Neural cell (in vitro differentiated cells): ENCODE results near the gene SHC2. TPM values are rescaled to one million over a fixed set of nuclear protein-coding genes. Genes with fewer than 3 reads are reported as not detected.

Experiments used
- H2AFZ ChIP-seq: fragments of 200-600, 300-800 bp; sonication (generic), shearing (Covaris generic); 2 replicates; pipeline ENCODE4 v1.6.0; 2014; ENCODE audit warnings: low read depth, mild to moderate bottlenecking, antibody characterized with exemption, low read length, moderate library complexity
- H3F3A ChIP-seq: fragments of 200-600 bp; shearing (Covaris generic); 2 replicates; pipeline ENCODE4 v1.6.1; 2016; ENCODE audit warnings: mild to moderate bottlenecking, moderate library complexity, mixed read lengths, antibody characterized with exemption, low read length; ENCODE audit not compliant: insufficient read depth, poor library complexity, severe bottlenecking
- H3K27ac ChIP-seq: fragments of 200-600, 300-800 bp; sonication (generic), shearing (Covaris generic); 2 replicates; pipeline ENCODE4 v1.5.1; 2014; ENCODE audit warnings: mild to moderate bottlenecking, low read length, moderate library complexity
- H3K27me3 ChIP-seq: fragments of 300-800, 200-600 bp; sonication (generic), shearing (Covaris generic); 2 replicates; pipeline ENCODE4 v1.6.0; 2014; ENCODE audit warnings: mild to moderate bottlenecking, low read depth, low read length, moderate library complexity; ENCODE audit not compliant: insufficient read depth
- H3K36me3 ChIP-seq: fragments of 300-800, 200-600 bp; sonication (generic), shearing (Covaris generic); 2 replicates; pipeline ENCODE4 v1.5.1; 2014; ENCODE audit warnings: mild to moderate bottlenecking, antibody characterized with exemption, low read length, moderate library complexity; ENCODE audit not compliant: insufficient read depth
- H3K4me2 ChIP-seq: fragments of 300-800, 200-600 bp; sonication (generic), shearing (Covaris generic); 2 replicates; pipeline ENCODE4 v1.6.0; 2014; ENCODE audit warnings: mild to moderate bottlenecking, low read length
- H3K4me3 ChIP-seq: fragments of 300-800, 200-600 bp; sonication (generic), shearing (Covaris generic); 2 replicates; pipeline ENCODE4 v1.5.1; 2014; ENCODE audit warnings: mild to moderate bottlenecking, low read length, moderate library complexity
- H3K79me2 ChIP-seq: fragments of 200-600 bp; shearing (Covaris generic); replicated peaks from 2 replicates; pipeline ENCODE4 v1.6.0; 2014; ENCODE audit warnings: mild to moderate bottlenecking, low read length, moderate library complexity; ENCODE audit not compliant: insufficient read depth
- H3K9ac ChIP-seq: fragments of 300-800, 200-600 bp; sonication (generic), shearing (Covaris generic); 2 replicates; pipeline ENCODE4 v1.6.1; 2016; ENCODE audit warnings: mild to moderate bottlenecking, low read length, mixed read lengths
- H3K9me2 ChIP-seq: fragments of 200-600 bp; shearing (Covaris generic); 2 replicates; pipeline ENCODE4 v1.6.1; 2016; ENCODE audit warnings: mild to moderate bottlenecking, low read length, mixed read lengths; ENCODE audit not compliant: insufficient read depth
- H3K9me3 ChIP-seq: fragments of 200-600, 300-800 bp; sonication (generic), shearing (Covaris generic); 2 replicates; pipeline ENCODE4 v1.6.1; 2016; ENCODE audit warnings: mild to moderate bottlenecking, mixed run types, low read length, moderate library complexity, mixed read lengths
- H4K20me1 ChIP-seq: fragments of 200-600 bp; shearing (Covaris generic); 2 replicates; pipeline ENCODE4 v1.6.1; 2016; ENCODE audit warnings: mild to moderate bottlenecking, mixed run types; ENCODE audit not compliant: insufficient read depth
- CTCF ChIP-seq: fragments of 450-650 bp; IDR thresholded peaks from 2 replicates; pipeline ENCODE4 v1.5.1; 2014; ENCODE audit warnings: antibody characterized with exemption, mild to moderate bottlenecking, moderate library complexity; ENCODE audit not compliant: poor library complexity, severe bottlenecking
- EP300 ChIP-seq: fragments of 450-650 bp; conservative IDR thresholded peaks from 2 replicates; pipeline ENCODE4 v1.6.1; 2014; ENCODE audit warnings: antibody characterized with exemption, mild to moderate bottlenecking, moderate library complexity; ENCODE audit not compliant: poor library complexity, severe bottlenecking
- EZH2 ChIP-seq: fragments of 200-600, 300-800 bp; shearing (Covaris generic), sonication (generic); IDR thresholded peaks from 2 replicates; pipeline ENCODE4 v1.6.1; 2014; ENCODE audit warnings: antibody characterized with exemption, low read length, borderline replicate concordance, mild to moderate bottlenecking; ENCODE audit not compliant: insufficient read depth, poor library complexity, severe bottlenecking
- MXI1 ChIP-seq: fragments of 450-650 bp; conservative IDR thresholded peaks from 2 replicates; pipeline ENCODE4 v1.6.1; 2014; ENCODE audit warnings: antibody characterized with exemption, mild to moderate bottlenecking; ENCODE audit not compliant: poor library complexity, severe bottlenecking
- POLR2AphosphoS5 ChIP-seq: IDR thresholded peaks from 2 replicates; pipeline ENCODE4 v1.6.1; 2012
- RAD21 ChIP-seq: fragments of 450-650 bp; conservative IDR thresholded peaks from 2 replicates; pipeline ENCODE4 v1.6.1; 2014; ENCODE audit warnings: antibody characterized with exemption, mild to moderate bottlenecking, moderate library complexity
- REST ChIP-seq: IDR thresholded peaks from 2 replicates; pipeline ENCODE4 v1.6.1; 2012; ENCODE audit warnings: borderline replicate concordance
- SMC3 ChIP-seq: fragments of 450-650 bp; conservative IDR thresholded peaks from 2 replicates; pipeline ENCODE4 v1.6.1; 2014; ENCODE audit warnings: antibody characterized with exemption, mild to moderate bottlenecking, moderate library complexity; ENCODE audit not compliant: poor library complexity
- TAF1 ChIP-seq: IDR thresholded peaks from 2 replicates; pipeline ENCODE4 v1.6.1; 2012; ENCODE audit warnings: low read depth
- polyA plus RNA-seq: library from polyadenylated mRNA; depleted of rRNA; stranded (reverse); fragments of >200 nt; gene quantifications from 2 replicates; pipeline ENCODE4 v1.2.3, GENCODE V29; 2014

SHC2 gene
- polyA plus RNA-seq, 1 donor from 2014 or later: 75.8 TPM

DNA sequence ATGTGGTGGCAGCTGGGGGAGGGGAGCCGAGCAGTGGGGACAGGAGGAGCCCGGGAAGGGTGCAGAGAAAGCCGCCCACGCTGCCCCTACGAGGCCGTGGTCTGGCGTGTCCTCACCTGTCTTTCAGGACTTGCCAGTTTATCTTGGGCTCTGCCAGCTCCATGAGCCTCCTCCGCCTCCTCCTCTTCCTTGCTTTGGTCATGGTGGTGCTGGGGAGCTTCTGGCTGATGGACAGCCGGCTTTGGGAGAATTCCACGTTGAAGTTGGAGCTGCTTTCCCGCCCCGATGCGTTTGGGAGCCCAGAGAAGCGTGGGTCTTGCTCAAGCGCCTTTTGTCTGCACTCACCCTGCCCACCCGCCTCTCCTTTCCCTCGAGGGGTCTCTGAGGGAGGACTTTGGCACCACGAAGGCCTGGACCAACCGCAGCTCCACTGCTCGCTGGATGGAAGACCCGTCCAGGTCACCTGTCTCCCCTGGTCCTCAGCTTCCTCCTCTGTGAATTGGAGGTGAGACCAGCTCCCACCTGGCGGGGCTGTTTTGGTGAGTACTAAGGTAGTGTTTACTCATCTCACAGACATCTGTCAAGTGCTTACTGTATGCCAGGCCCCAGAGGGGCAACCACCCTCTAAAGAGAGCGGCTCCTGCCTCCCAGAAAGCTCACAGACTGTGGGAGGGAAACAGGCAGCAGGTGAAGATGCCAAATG is 86.5 kb downstream of the SHC2 start:
- Histone ChIP-seq H3K9me2 (no peaks in the 10 kb centered on the region), H3K9ac (no peak overlapping the region), H3K4me3 (no peak overlapping the region), H3K36me3 (no peaks in the 10 kb centered on the region), H2AFZ (no peak overlapping the region), H3K27ac (no peak overlapping the region), H3K27me3 (no peaks in the 10 kb centered on the region), H3K9me3 (no peaks in the 10 kb centered on the region), H4K20me1 (no peaks in the 10 kb centered on the region), H3F3A (no peaks in the 10 kb centered on the region), H3K79me2 (no peaks in the 10 kb centered on the region), H3K4me2 (no peak overlapping the region)
- no peak for TF ChIP-seq CTCF
- no peak for TF ChIP-seq REST
- no peak for TF ChIP-seq POLR2AphosphoS5
- TF ChIP-seq TAF1: no peak
- no peak for TF ChIP-seq EP300
- TF ChIP-seq RAD21: no peak
- no peak for TF ChIP-seq EZH2
- no peak for TF ChIP-seq SMC3
- TF ChIP-seq MXI1: no peak

DNA sequence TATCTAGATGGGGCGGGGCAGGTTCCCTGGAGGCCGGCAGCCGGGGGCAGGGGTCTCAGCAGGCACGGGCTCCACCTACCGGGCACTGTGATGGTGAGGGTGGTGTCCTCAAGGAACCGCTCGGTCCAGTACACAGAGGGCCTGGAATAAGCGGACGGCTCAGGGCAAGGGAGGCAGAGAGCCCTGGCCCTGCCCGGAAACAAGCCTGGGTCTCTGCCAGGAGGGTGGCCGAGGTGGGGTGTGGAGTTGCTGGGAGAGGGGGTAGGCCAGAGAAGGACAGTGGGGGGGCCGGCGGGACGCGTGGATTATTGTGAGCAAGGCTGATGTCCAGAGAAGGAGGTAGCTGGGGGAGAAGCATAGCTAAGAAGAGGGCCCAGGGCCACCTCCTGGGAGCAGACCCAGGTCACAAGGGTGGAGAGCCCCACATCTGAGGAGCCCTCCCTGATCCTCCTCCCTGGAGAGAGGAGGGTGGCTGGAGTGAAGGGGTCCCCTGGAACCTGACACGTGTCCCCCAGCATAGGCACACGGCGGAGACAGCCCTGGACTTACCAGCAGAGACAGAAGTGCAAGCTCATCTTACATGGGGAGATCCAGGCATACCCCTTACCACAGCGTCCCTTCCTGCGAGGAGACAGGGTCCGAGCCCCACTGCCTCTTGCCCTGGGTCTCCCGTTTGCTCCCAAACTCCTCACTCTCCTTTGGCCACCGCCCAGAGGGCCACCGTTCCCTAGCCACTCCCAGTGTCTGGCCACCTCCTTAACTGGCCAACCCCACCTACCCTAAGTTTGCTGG is 87.2 kb downstream of the SHC2 start:
- Histone ChIP-seq H3K9me3 (no peaks in the 10 kb centered on the region), H3K9me2 (no peaks in the 10 kb centered on the region), H3K27ac (no peak overlapping the region), H2AFZ (no peak overlapping the region), H3K27me3 (no peaks in the 10 kb centered on the region), H3F3A (no peaks in the 10 kb centered on the region), H3K9ac (no peak overlapping the region), H3K36me3 (no peaks in the 10 kb centered on the region), H3K4me3 (no peak overlapping the region), H4K20me1 (no peaks in the 10 kb centered on the region), H3K79me2 (no peaks in the 10 kb centered on the region), H3K4me2 (no peak overlapping the region)
- TF ChIP-seq MXI1: no peak
- no peak for TF ChIP-seq POLR2AphosphoS5
- no peak for TF ChIP-seq SMC3
- no peak for TF ChIP-seq EP300
- TF ChIP-seq EZH2: no peak
- no peak for TF ChIP-seq REST
- no peak for TF ChIP-seq TAF1
- no peak for TF ChIP-seq CTCF
- TF ChIP-seq RAD21: no peak
